CD4-positive, alpha-beta T cell treated with Interleukin-6 at 100 ng/mL for 8 hours (primary cell): ENCODE results near the gene TBC1D3L.
"Not testable (repeated sequence)": the region's sequence is repeated elsewhere in the genome, so short reads cannot be mapped to it uniquely, and the experiment has no call there.

Source experiments
- DNase-seq: peaks from one replicate; pipeline ENCODE4 v3.0.0-alpha.2; 2020; ENCODE audit warnings: mixed read lengths, low spot score

Gene TBC1D3L

GRCh38 chr17:37988960-37989359 lies at the start of gene TBC1D3L:
TSS of gene TBC1D3L (minus strand) at chr17:37989060. CDS start at chr17:37987520, 1,540 bp downstream.
- DNase-seq = not testable (repeated sequence)

- DNase-seq = not testable (repeated sequence)
These were observed 14.8 kb upstream of the TBC1D3L start, which contains the start of gene TBC1D3D for GRCh38 chr17:38003676-38004075. TSS of gene TBC1D3D (plus strand) at chr17:38003976. CDS start at chr17:38005561, 1,585 bp downstream.
